Vagina (tissue), 2 donors: ENCODE results near the gene AQP10. TPM values are rescaled to one million over a fixed set of nuclear protein-coding genes. Genes with fewer than 3 reads are reported as not detected.

Experiments used
- DNase-seq, 2 donors: peaks; one replicate each; pipeline ENCODE4 v3.0.0-alpha.2; 2017; ENCODE audit errors: extremely low spot score in 2 of 2
- H3K27ac ChIP-seq: fragments of 200-600 bp; sonication (generic); one replicate; pipeline ENCODE4 v1.5.1; 2019
- H3K27me3 ChIP-seq: fragments of 200-600 bp; sonication (generic); one replicate; pipeline ENCODE4 v1.5.1; 2019
- H3K36me3 ChIP-seq, 2 donors: fragments of 200-600 bp; sonication (generic); one replicate each; pipeline ENCODE4 v1.5.1; 2017 to 2019
- H3K4me1 ChIP-seq: fragments of 200-600 bp; sonication (generic); one replicate; pipeline ENCODE4 v1.5.1; 2019
- H3K4me3 ChIP-seq, 2 donors: fragments of 200-600 bp; sonication (generic); 1 replicate in 1 of 2; 2 replicates in 1 of 2; pipeline ENCODE4 v1.5.1; 2016 to 2019
- H3K9me3 ChIP-seq: fragments of 200-600 bp; sonication (generic); one replicate; pipeline ENCODE4 v1.5.1; 2019
- CTCF ChIP-seq, 3 experiments: fragments of 450-650 bp in 2 of 3; fragments of 200-600 bp in 1 of 3; sonication (generic) in 1 of 3; IDR thresholded peaks; one replicate each; pipeline ENCODE4 v1.5.1; 2017 to 2019; ENCODE audit warnings: antibody characterized with exemption in 3 of 3, mild to moderate bottlenecking in 2 of 3, moderate library complexity in 2 of 3
- POLR2A ChIP-seq, 2 donors: fragments of 450-650 bp; IDR thresholded peaks; one replicate each; pipeline ENCODE4 v1.6.1; 2017; ENCODE audit warnings: antibody characterized with exemption in 2 of 2, mild to moderate bottlenecking in 2 of 2, moderate library complexity in 2 of 2
- POLR2AphosphoS5 ChIP-seq, 2 donors: sonication (generic); formaldehyde crosslinking; IDR thresholded peaks; one replicate each; pipeline ENCODE4 v1.9.0; 2017; ENCODE audit warnings: antibody characterized with exemption in 2 of 2, mild to moderate bottlenecking in 2 of 2, low read depth in 1 of 2; ENCODE audit not compliant: insufficient read depth in 1 of 2
- intact Hi-C: fragments of 100-400 bp; cut with DNase I; formaldehyde crosslinking; loops from one replicate; pipeline ENCODE4 v1.15.1; 2023
- total RNA-seq: library from RNA; depleted of rRNA; stranded (reverse); fragments of >200 nt; gene quantifications from one replicate; pipeline ENCODE4 v1.2.3, GENCODE V29; 2016

Gene AQP10
- total RNA-seq, 1 donor from 2014 or later = not detected

DNA sequence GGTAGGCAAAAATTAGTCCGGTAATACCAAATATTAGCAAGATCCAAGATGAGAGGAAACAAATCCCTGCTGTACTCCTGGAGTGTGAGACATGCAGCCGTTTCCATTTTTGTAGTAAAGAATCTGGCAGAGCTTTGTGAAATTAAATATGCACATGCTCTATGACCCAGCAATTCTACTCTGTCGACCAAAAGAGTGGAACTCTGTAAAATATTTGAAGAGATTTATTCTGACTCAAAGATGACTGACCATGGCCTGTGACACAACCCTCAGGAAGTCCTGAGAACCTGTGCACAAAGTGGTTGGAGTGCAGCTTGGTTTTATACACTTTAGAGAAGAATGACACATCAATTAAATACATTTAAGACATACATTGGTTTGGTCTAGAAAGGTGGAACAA lies 32.2 kb upstream of the AQP10 start:
- no peaks in the 10 kb centered on the region for H3K27me3 ChIP-seq
- no peak for TF ChIP-seq CTCF (IDR thresholded peaks at IDR 0.05)
- no peak for TF ChIP-seq POLR2A (IDR thresholded peaks at IDR 0.05)
- no peak for TF ChIP-seq POLR2AphosphoS5 (IDR thresholded peaks at IDR 0.05; ENCODE audit: insufficient read depth in 1 of 2, low read depth in 1 of 2)
- no peak overlapping the region for H3K27ac ChIP-seq
- DNase-seq = no peak
- intact Hi-C loops = loop anchor here (5.0 kb wide), 1 partner anchor 179 kb away; no protein-coding TSS in a partner anchor
- no peaks in the 10 kb centered on the region for H3K9me3 ChIP-seq
- H3K4me1 ChIP-seq = no peaks in the 10 kb centered on the region
- no peak overlapping the region for H3K4me3 ChIP-seq
- no peaks in the 10 kb centered on the region for H3K36me3 ChIP-seq

- TF ChIP-seq POLR2AphosphoS5 (IDR thresholded peaks at IDR 0.05; ENCODE audit: insufficient read depth in 1 of 2, low read depth in 1 of 2) (no peak), POLR2A (IDR thresholded peaks at IDR 0.05) (no peak)
- Histone ChIP-seq H3K27ac (no peak overlapping the region), H3K4me1 (no peaks in the 10 kb centered on the region), H3K36me3 (no peaks in the 10 kb centered on the region), H3K4me3 (no peak overlapping the region), H3K9me3 (peaks cover 14% of the 10 kb centered on the region), H3K27me3 (no peaks in the 10 kb centered on the region)
- DNase-seq = no peak
- intact Hi-C loops = no loop called here
Observed at GRCh38 chr1:154290921-154291320, 30.0 kb upstream of the AQP10 start.

DNA sequence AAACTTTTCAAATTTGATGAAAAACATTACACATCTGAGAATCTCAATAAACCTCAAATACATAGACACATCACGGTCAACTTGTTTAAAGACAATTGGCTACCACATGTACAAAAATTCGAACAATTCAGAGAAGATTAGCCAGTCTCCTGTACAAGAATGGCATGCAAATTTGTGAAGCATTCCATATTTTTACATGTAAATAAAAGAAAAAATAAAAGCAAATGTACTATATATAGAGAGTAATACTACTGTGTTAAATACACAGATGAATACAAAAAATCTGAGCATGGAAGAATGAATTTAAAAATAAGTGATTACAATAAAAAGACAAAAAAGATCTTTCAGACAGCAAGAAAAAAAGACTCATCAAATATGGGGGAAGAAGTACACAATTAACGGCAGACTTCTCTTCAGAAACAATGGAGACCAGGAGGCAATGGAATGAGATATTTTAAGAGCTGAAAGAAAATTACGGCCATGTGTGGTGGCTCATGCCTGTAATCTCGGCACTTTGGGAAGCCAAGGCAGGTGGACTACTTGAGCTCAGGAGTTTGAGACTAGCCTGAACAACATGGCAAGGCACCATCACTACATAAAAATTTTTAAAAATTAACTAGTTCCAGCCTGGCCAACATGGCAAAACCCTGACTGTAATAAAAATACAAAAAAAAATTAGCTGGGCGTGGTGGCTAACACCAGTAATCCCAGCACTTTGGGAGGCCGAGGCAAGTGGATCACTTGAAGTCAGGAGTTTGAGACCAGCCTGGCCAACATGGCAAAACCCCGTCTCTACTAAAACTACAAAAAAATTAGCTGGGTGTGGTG lies 25.3 kb upstream of the AQP10 start:
- Histone ChIP-seq H3K27ac (no peak overlapping the region), H3K9me3 (peaks cover 17% of the 10 kb centered on the region), H3K4me3 (no peak overlapping the region), H3K4me1 (no peaks in the 10 kb centered on the region), H3K36me3 (no peaks in the 10 kb centered on the region), H3K27me3 (no peaks in the 10 kb centered on the region)
- TF ChIP-seq POLR2A (IDR thresholded peaks at IDR 0.05) (no peak), CTCF (IDR thresholded peaks at IDR 0.05) (no peak), POLR2AphosphoS5 (IDR thresholded peaks at IDR 0.05; ENCODE audit: insufficient read depth in 1 of 2, low read depth in 1 of 2) (no peak)
- intact Hi-C loops = no loop called here
- no peak for DNase-seq

GRCh38 chr1:154301582-154301981 lies 19.3 kb upstream of the AQP10 start:
- Histone ChIP-seq H3K36me3 (no peaks in the 10 kb centered on the region), H3K27ac (no peak overlapping the region), H3K9me3 (no peaks in the 10 kb centered on the region), H3K27me3 (no peaks in the 10 kb centered on the region), H3K4me3 (no peak overlapping the region), H3K4me1 (no peaks in the 10 kb centered on the region)
- TF ChIP-seq CTCF (IDR thresholded peaks at IDR 0.05) (no peak), POLR2A (IDR thresholded peaks at IDR 0.05) (no peak), POLR2AphosphoS5 (IDR thresholded peaks at IDR 0.05; ENCODE audit: insufficient read depth in 1 of 2, low read depth in 1 of 2) (no peak)
- intact Hi-C loops = no loop called here
- DNase-seq = no peak

GRCh38 chr1:154304664-154305337 lies 16.1 kb upstream of the AQP10 start:
- DNase-seq = no peak
- Histone ChIP-seq H3K4me3 (no peak overlapping the region), H3K9me3 (no peaks in the 10 kb centered on the region), H3K27me3 (no peaks in the 10 kb centered on the region), H3K27ac (no peak overlapping the region), H3K4me1 (no peaks in the 10 kb centered on the region), H3K36me3 (no peaks in the 10 kb centered on the region)
- intact Hi-C loops = no loop called here
- TF ChIP-seq CTCF (IDR thresholded peaks at IDR 0.05) (no peak), POLR2AphosphoS5 (IDR thresholded peaks at IDR 0.05; ENCODE audit: insufficient read depth in 1 of 2, low read depth in 1 of 2) (no peak), POLR2A (IDR thresholded peaks at IDR 0.05) (no peak)
